Fibroblast of lung (primary cell): ENCODE results near the gene THAP5.

Experiments used
- EZH2 ChIP-seq: IDR thresholded peaks from 2 replicates; pipeline ENCODE4 v1.5.1; 2012; ENCODE audit warnings: low read length, control low read depth, mild to moderate bottlenecking; ENCODE audit errors: missing control alignments
- TF ChIP-seq, protein P1 (sequence below), 2 donors: IDR thresholded peaks in 1 of 2; conservative IDR thresholded peaks in 1 of 2; 1 replicate in 1 of 2; 2 replicates in 1 of 2; pipeline ENCODE4 v1.5.1; 2011 to 2012; ENCODE audit warnings: low read length in 2 of 2, control low read depth in 1 of 2, inconsistent platforms in 1 of 2, low read depth in 1 of 2, mild to moderate bottlenecking in 1 of 2

DNA sequence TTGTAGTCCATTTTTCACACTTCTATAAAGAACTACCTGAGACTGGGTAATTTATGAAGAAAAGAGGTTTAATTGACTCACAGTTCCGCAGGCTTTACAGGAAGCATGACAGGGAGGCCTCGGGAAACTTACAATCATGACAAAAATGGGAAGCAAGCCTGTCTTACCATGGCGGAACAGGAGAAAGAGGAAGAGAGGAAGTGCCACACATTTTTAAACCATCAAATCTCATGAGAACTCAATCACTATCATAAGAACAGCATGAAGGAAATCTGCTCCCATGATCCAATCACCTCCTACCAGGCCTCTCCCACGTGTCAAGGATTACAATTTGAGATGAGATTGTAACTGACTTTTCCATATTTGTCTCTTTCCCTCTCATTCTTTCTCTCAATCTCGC lies 34.2 kb downstream of the THAP5 start:
- TF ChIP-seq, protein P1, sequence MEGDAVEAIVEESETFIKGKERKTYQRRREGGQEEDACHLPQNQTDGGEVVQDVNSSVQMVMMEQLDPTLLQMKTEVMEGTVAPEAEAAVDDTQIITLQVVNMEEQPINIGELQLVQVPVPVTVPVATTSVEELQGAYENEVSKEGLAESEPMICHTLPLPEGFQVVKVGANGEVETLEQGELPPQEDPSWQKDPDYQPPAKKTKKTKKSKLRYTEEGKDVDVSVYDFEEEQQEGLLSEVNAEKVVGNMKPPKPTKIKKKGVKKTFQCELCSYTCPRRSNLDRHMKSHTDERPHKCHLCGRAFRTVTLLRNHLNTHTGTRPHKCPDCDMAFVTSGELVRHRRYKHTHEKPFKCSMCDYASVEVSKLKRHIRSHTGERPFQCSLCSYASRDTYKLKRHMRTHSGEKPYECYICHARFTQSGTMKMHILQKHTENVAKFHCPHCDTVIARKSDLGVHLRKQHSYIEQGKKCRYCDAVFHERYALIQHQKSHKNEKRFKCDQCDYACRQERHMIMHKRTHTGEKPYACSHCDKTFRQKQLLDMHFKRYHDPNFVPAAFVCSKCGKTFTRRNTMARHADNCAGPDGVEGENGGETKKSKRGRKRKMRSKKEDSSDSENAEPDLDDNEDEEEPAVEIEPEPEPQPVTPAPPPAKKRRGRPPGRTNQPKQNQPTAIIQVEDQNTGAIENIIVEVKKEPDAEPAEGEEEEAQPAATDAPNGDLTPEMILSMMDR (conservative IDR thresholded peaks at IDR 0.05 in 1 of 2, IDR thresholded peaks at IDR 0.05 in 1 of 2; ENCODE audit: low read depth in 1 of 2, low read length in 2 of 2), result no peak
- no peak for TF ChIP-seq EZH2
